WTC11 (cell line): ENCODE measurements around the gene SIPA1L3. TPM values are rescaled to one million over a fixed set of nuclear protein-coding genes. Genes with fewer than 3 reads are reported as not detected.

Experiments
- ATAC-seq: fragments of 200-7000 bp; cut with Tn5 transposase; 2 replicates; pipeline ENCODE4 v1.10.0; 2021; ENCODE audit warnings: mild to moderate bottlenecking, moderate library complexity
- CTCF ChIA-PET: fragments of 300-600 bp; sonication (Branson Sonifier 250); formaldehyde crosslinking; loops from one replicate; lab custom pipeline; 2021; ENCODE audit warnings: antibody characterized with exemption; lab: Charles Lee
- POLR2A ChIA-PET: fragments of 350-600 bp; sonication (Branson Sonifier 250); formaldehyde crosslinking; loops from one replicate; lab custom pipeline; 2021; ENCODE audit warnings: antibody characterized with exemption; lab: Charles Lee
- DNase-seq: peaks from one replicate; pipeline ENCODE4 v3.0.0; 2021; ENCODE audit warnings: low spot score
- H3K27ac Mint-ChIP-seq: 2 replicates; pipeline ENCODE4 v1.8.0; 2021; ENCODE audit warnings: mixed read lengths
- H3K27me3 Mint-ChIP-seq: 2 replicates; pipeline ENCODE4 v1.8.0; 2021; ENCODE audit warnings: low read depth, mild to moderate bottlenecking, moderate library complexity, mixed read lengths
- H3K36me3 Mint-ChIP-seq: 2 replicates; pipeline ENCODE4 v1.8.0; 2021; ENCODE audit warnings: mixed read lengths
- H3K4me1 Mint-ChIP-seq: 2 replicates; pipeline ENCODE4 v1.8.0; 2022; ENCODE audit warnings: mixed read lengths
- H3K4me3 Mint-ChIP-seq: 2 replicates; pipeline ENCODE4 v1.8.0; 2021; ENCODE audit warnings: mild to moderate bottlenecking, moderate library complexity, mixed read lengths
- H3K9me3 Mint-ChIP-seq: 2 replicates; pipeline ENCODE4 v1.8.0; 2021; ENCODE audit warnings: mixed read lengths
- AFF4 ChIP-seq: sonication (generic); formaldehyde crosslinking; IDR thresholded peaks from 2 replicates; pipeline ENCODE4 v1.8.1; 2023; ENCODE audit warnings: mild to moderate bottlenecking, missing genetic modification reagents, borderline replicate concordance
- CBFB ChIP-seq: sonication (generic); formaldehyde crosslinking; IDR thresholded peaks from 2 replicates; pipeline ENCODE4 v1.8.1; 2022; ENCODE audit warnings: mild to moderate bottlenecking, low read depth, missing genetic modification reagents
- CTCF ChIP-seq: fragments of 200-600 bp; IDR thresholded peaks from 2 replicates; pipeline ENCODE4 v1.8.0; 2022; ENCODE audit warnings: antibody characterized with exemption
- E2F1 ChIP-seq: sonication (generic); formaldehyde crosslinking; IDR thresholded peaks from 2 replicates; pipeline ENCODE4 v1.8.0; 2022; ENCODE audit warnings: mild to moderate bottlenecking, missing genetic modification reagents
- E2F4 ChIP-seq: sonication (generic); formaldehyde crosslinking; IDR thresholded peaks from 2 replicates; pipeline ENCODE4 v1.8.1; 2022; ENCODE audit warnings: low read depth, mild to moderate bottlenecking, moderate library complexity, missing genetic modification reagents, borderline replicate concordance
- EMX1 ChIP-seq: fragments of 250-450 bp; sonication (Bioruptor Pico); IDR thresholded peaks from 2 replicates; pipeline ENCODE4 v1.8.0; 2021; ENCODE audit warnings: mild to moderate bottlenecking
- ERG ChIP-seq: fragments of 250-450 bp; sonication (Bioruptor Pico); IDR thresholded peaks from 2 replicates; pipeline ENCODE4 v1.8.0; 2021; ENCODE audit warnings: mild to moderate bottlenecking
- FOXJ3 ChIP-seq: sonication (generic); formaldehyde crosslinking; IDR thresholded peaks from 2 replicates; pipeline ENCODE4 v1.9.0; 2021; ENCODE audit warnings: missing genetic modification reagents, mild to moderate bottlenecking, borderline replicate concordance
- FOXP1 ChIP-seq: sonication (generic); formaldehyde crosslinking; IDR thresholded peaks from 2 replicates; pipeline ENCODE4 v1.8.0; 2022; ENCODE audit warnings: missing genetic modification reagents, mild to moderate bottlenecking, moderate library complexity, borderline replicate concordance
- HMGXB4 ChIP-seq: sonication (generic); formaldehyde crosslinking; IDR thresholded peaks from 2 replicates; pipeline ENCODE4 v1.8.1; 2023; ENCODE audit warnings: mild to moderate bottlenecking, moderate library complexity, missing genetic modification reagents
- JUN ChIP-seq: sonication (generic); formaldehyde crosslinking; IDR thresholded peaks from 2 replicates; pipeline ENCODE4 v1.8.0; 2023; ENCODE audit warnings: mild to moderate bottlenecking, missing genetic modification reagents
- NR1H2 ChIP-seq: sonication (generic); formaldehyde crosslinking; IDR thresholded peaks from 2 replicates; pipeline ENCODE4 v1.9.0; 2021; ENCODE audit warnings: mild to moderate bottlenecking, moderate library complexity, missing genetic modification reagents
- NR3C1 ChIP-seq: sonication (generic); formaldehyde crosslinking; conservative IDR thresholded peaks from 2 replicates; pipeline ENCODE4 v1.8.1; 2023; ENCODE audit warnings: low read depth, mild to moderate bottlenecking, missing genetic modification reagents
- PRRX2 ChIP-seq: fragments of 250-450 bp; sonication (Bioruptor Pico); IDR thresholded peaks from 2 replicates; pipeline ENCODE4 v1.8.0; 2021; ENCODE audit warnings: mild to moderate bottlenecking
- RELA ChIP-seq: sonication (generic); formaldehyde crosslinking; IDR thresholded peaks from 2 replicates; pipeline ENCODE4 v1.8.1; 2022; ENCODE audit warnings: missing genetic modification reagents, mild to moderate bottlenecking, borderline replicate concordance
- SMAD3 ChIP-seq: sonication (generic); formaldehyde crosslinking; IDR thresholded peaks from 2 replicates; pipeline ENCODE4 v1.8.0; 2022; ENCODE audit warnings: missing genetic modification reagents, mild to moderate bottlenecking, borderline replicate concordance
- ZBTB21 ChIP-seq: sonication (generic); formaldehyde crosslinking; IDR thresholded peaks from 2 replicates; pipeline ENCODE4 v1.8.1; 2023; ENCODE audit warnings: mild to moderate bottlenecking, missing genetic modification reagents, borderline replicate concordance
- ZNF121 ChIP-seq: sonication (generic); formaldehyde crosslinking; IDR thresholded peaks from 2 replicates; pipeline ENCODE4 v1.8.0; 2023; ENCODE audit warnings: missing genetic modification reagents
- ZNF232 ChIP-seq: sonication (generic); formaldehyde crosslinking; IDR thresholded peaks from 2 replicates; pipeline ENCODE4 v1.8.0; 2022; ENCODE audit warnings: mild to moderate bottlenecking, missing genetic modification reagents
- ZNF317 ChIP-seq: sonication (generic); formaldehyde crosslinking; IDR thresholded peaks from 2 replicates; pipeline ENCODE4 v1.8.1; 2023; ENCODE audit warnings: low read depth, mild to moderate bottlenecking, moderate library complexity, missing genetic modification reagents, borderline replicate concordance
- ZNF423 ChIP-seq: fragments of 250-450 bp; sonication (Bioruptor Pico); IDR thresholded peaks from 2 replicates; pipeline ENCODE4 v2.1.2; 2022; ENCODE audit warnings: mild to moderate bottlenecking, moderate library complexity
- ZNF512 ChIP-seq: sonication (generic); formaldehyde crosslinking; IDR thresholded peaks from 2 replicates; pipeline ENCODE4 v1.8.1; 2022; ENCODE audit warnings: missing genetic modification reagents, borderline replicate concordance
- total RNA-seq: library from RNA; stranded (reverse); gene quantifications from 3 replicates; pipeline ENCODE4 v1.2.3, GENCODE V29; 2021

SIPA1L3 gene
- total RNA-seq, 1 experiment from 2014 or later: 41.5 TPM

- TF ChIP-seq AFF4: no peak
- TF ChIP-seq E2F1 (CRISPR knock-in tag): no peak
- TF ChIP-seq ZNF512: no peak
Observed at GRCh38 chr19:37943480-37943879, 36.5 kb downstream of the SIPA1L3 start (continued).

- H3K4me3 Mint-ChIP-seq: no peak overlapping the region
- no peak for ATAC-seq
- POLR2A ChIA-PET: no interaction called here
- no peaks in the 10 kb centered on the region for H3K36me3 Mint-ChIP-seq
- H3K4me1 Mint-ChIP-seq: peaks cover 9% of the 10 kb centered on the region
- TF ChIP-seq EMX1 (CRISPR knock-in tag) (no peak), PRRX2 (CRISPR knock-in tag) (no peak), ZNF121 (CRISPR knock-in tag) (peak; percentile 86), SMAD3 (no peak)
- TF ChIP-seq, all 79 proteins: peak for 1
- Mint-ChIP-seq H3K27ac (no peak overlapping the region), H3K27me3 (no peaks in the 10 kb centered on the region), H3K9me3 (no peaks in the 10 kb centered on the region)
- DNase-seq: no peak
- CTCF ChIA-PET: no interaction called here
Observed at GRCh38 chr19:37946132-37946531, 39.1 kb downstream of the SIPA1L3 start.

GRCh38 chr19:37947778-37948177 is 40.8 kb downstream of the SIPA1L3 start:
- Mint-ChIP-seq H3K4me3 (no peak overlapping the region), H3K27ac (peak overlapping the region; percentile 81; the same call in 1 of the 2 replicates), H3K4me1 (peaks cover 18% of the 10 kb centered on the region), H3K9me3 (no peaks in the 10 kb centered on the region), H3K36me3 (no peaks in the 10 kb centered on the region), H3K27me3 (no peaks in the 10 kb centered on the region)
- no peak for ATAC-seq
- POLR2A ChIA-PET: no interaction called here
- CTCF ChIA-PET: no interaction called here
- DNase-seq: no peak
- TF ChIP-seq ZNF317 (CRISPR knock-in tag): no peak
- TF ChIP-seq E2F4 (CRISPR knock-in tag): no peak
- TF ChIP-seq CTCF: no peak
- TF ChIP-seq FOXP1 (CRISPR knock-in tag): no peak
- no peak for TF ChIP-seq NR3C1 (CRISPR knock-in tag)
- no peak for TF ChIP-seq JUN (CRISPR knock-in tag)
- no peak for TF ChIP-seq NR1H2 (CRISPR knock-in tag)
- no peak for TF ChIP-seq ZNF423
- no peak for TF ChIP-seq ZNF232
- no peak for TF ChIP-seq HMGXB4 (CRISPR knock-in tag)
- TF ChIP-seq RELA (CRISPR knock-in tag): no peak
- TF ChIP-seq FOXJ3 (CRISPR knock-in tag): no peak
- TF ChIP-seq ZBTB21 (CRISPR knock-in tag): no peak
- no peak for TF ChIP-seq ERG (CRISPR knock-in tag)
- TF ChIP-seq CBFB (CRISPR knock-in tag): no peak
